Karpas-422 (cell line): ENCODE data around the gene FAM237A. TPM values are rescaled to one million over a fixed set of nuclear protein-coding genes. Genes with fewer than 3 reads are reported as not detected.

ENCODE experiments used
- DNase-seq: peaks from one replicate; pipeline ENCODE4 v3.0.0-alpha.2; 2015
- H2AFZ ChIP-seq: fragments of 200-600 bp; sonication (generic); 2 replicates; pipeline ENCODE4 v1.6.1; 2014; ENCODE audit warnings: antibody characterized with exemption, low read length, mixed read lengths
- H3K27ac ChIP-seq: fragments of 200-600 bp; sonication (generic); 2 replicates; pipeline ENCODE4 v1.5.1; 2014; ENCODE audit warnings: mild to moderate bottlenecking, low read length, moderate library complexity
- H3K27me3 ChIP-seq: fragments of 200-600 bp; sonication (generic); 2 replicates; pipeline ENCODE4 v1.6.1; 2014; ENCODE audit warnings: low read length, mixed read lengths
- H3K36me3 ChIP-seq: fragments of 200-600 bp; sonication (generic); 2 replicates; pipeline ENCODE4 v1.6.1; 2014; ENCODE audit warnings: low read length, mixed read lengths; ENCODE audit not compliant: insufficient read depth
- H3K4me1 ChIP-seq: fragments of 200-600 bp; sonication (generic); 2 replicates; pipeline ENCODE4 v1.6.1; 2014; ENCODE audit warnings: mild to moderate bottlenecking, low read length, mixed read lengths
- H3K4me2 ChIP-seq: fragments of 200-600 bp; sonication (generic); 2 replicates; pipeline ENCODE4 v1.6.1; 2014; ENCODE audit warnings: low read length, low read depth, mild to moderate bottlenecking; ENCODE audit not compliant: poor library complexity, severe bottlenecking
- H3K4me3 ChIP-seq: fragments of 200-600 bp; sonication (generic); 2 replicates; pipeline ENCODE4 v1.5.1; 2014; ENCODE audit warnings: mild to moderate bottlenecking, antibody characterized with exemption, low read length, mixed read lengths
- H3K79me2 ChIP-seq: fragments of 200-600 bp; sonication (generic); 2 replicates; pipeline ENCODE4 v1.6.1; 2014; ENCODE audit warnings: mild to moderate bottlenecking, low read length, mixed read lengths
- H3K9ac ChIP-seq: fragments of 200-600 bp; sonication (generic); 2 replicates; pipeline ENCODE4 v1.6.0; 2014; ENCODE audit warnings: low read length
- H3K9me2 ChIP-seq: fragments of 200-600 bp; sonication (generic), shearing (Covaris generic); replicated peaks from 2 replicates; pipeline ENCODE4 v1.6.0; 2014; ENCODE audit warnings: mild to moderate bottlenecking, low read length, moderate library complexity; ENCODE audit not compliant: insufficient read depth
- H3K9me3 ChIP-seq: fragments of 300-700, 200-600 bp; sonication (generic); 2 replicates; pipeline ENCODE4 v1.6.1; 2014; ENCODE audit warnings: low read length, mixed read lengths
- H4K20me1 ChIP-seq: fragments of 200-600 bp; sonication (generic); 2 replicates; pipeline ENCODE4 v1.6.1; 2014; ENCODE audit warnings: mild to moderate bottlenecking, antibody characterized with exemption, low read length, low read depth; ENCODE audit not compliant: insufficient read depth
- total RNA-seq: library from RNA; depleted of rRNA; stranded (reverse); fragments of >200 nt; shearing (Covaris generic); gene quantifications from 2 replicates; pipeline ENCODE4 v1.2.3, GENCODE V29; 2014; ENCODE audit warnings: low replicate concordance; rRNA removed

The FAM237A gene
- total RNA-seq, 1 experiment from 2014 or later = not detected

- Histone ChIP-seq H3K4me1 (no peaks in the 10 kb centered on the region), H3K9ac (no peak overlapping the region), H3K27me3 (no peaks in the 10 kb centered on the region), H3K9me3 (no peaks in the 10 kb centered on the region), H3K79me2 (no peaks in the 10 kb centered on the region), H3K4me2 (no peak overlapping the region), H3K36me3 (no peaks in the 10 kb centered on the region), H4K20me1 (no peaks in the 10 kb centered on the region), H3K27ac (no peak overlapping the region), H3K9me2 (no peaks in the 10 kb centered on the region), H2AFZ (no peak overlapping the region), H3K4me3 (no peak overlapping the region)
- DNase-seq = no peak
These were observed 54.6 kb downstream of the FAM237A start for GRCh38 chr2:206696910-206697309.

GRCh38 chr2:206698811-206699210 lies 56.5 kb downstream of the FAM237A start:
- H3K36me3 ChIP-seq = no peaks in the 10 kb centered on the region
- no peaks in the 10 kb centered on the region for H3K79me2 ChIP-seq
- H3K27me3 ChIP-seq = no peaks in the 10 kb centered on the region
- H3K9ac ChIP-seq = no peak overlapping the region
- no peaks in the 10 kb centered on the region for H4K20me1 ChIP-seq
- no peaks in the 10 kb centered on the region for H3K9me3 ChIP-seq
- no peak overlapping the region for H3K27ac ChIP-seq
- no peaks in the 10 kb centered on the region for H3K4me1 ChIP-seq
- H3K4me3 ChIP-seq = no peak overlapping the region
- no peaks in the 10 kb centered on the region for H3K9me2 ChIP-seq
- H2AFZ ChIP-seq = no peak overlapping the region
- DNase-seq = no peak
- no peak overlapping the region for H3K4me2 ChIP-seq

Other genes with a start within 250 kb of the FAM237A start
- gene ADAM23, start 199.0 kb upstream of the FAM237A start, total RNA-seq = not detected in 2 replicates
- gene DYTN, start 75.9 kb downstream of the FAM237A start, total RNA-seq = not detected in 2 replicates
- 1.7 and 2.8 TPM in 2 replicates for gene MDH1B, start 122.8 kb downstream of the FAM237A start, total RNA-seq
- 23.1 and 36.9 TPM in 2 replicates for gene FASTKD2, start 123.1 kb downstream of the FAM237A start, total RNA-seq